GM21576 (cell line): ENCODE measurements around the gene SPDEF.

Experiments used
- ATAC-seq: cut with Tn5 transposase; IDR thresholded peaks from one replicate; pipeline ENCODE4 v1.9.1; 2021; ENCODE audit warnings: mild to moderate bottlenecking, moderate library complexity; ENCODE audit not compliant: unreplicated experiment

The SPDEF gene

GRCh38 chr6:34556031-34556471 is at the start of gene SPDEF:
Gene SPDEF, minus strand, starts transcription at chr6:34556329. Its CDS starts 11,874 bp downstream, at chr6:34544455.
- no peak for ATAC-seq

- ATAC-seq: no peak
These were observed 47.6 kb upstream of the SPDEF start for GRCh38 chr6:34603707-34604106.

GRCh38 chr6:34602318-34603111 is 46.4 kb upstream of the SPDEF start:
- no peak for ATAC-seq

- no peak for ATAC-seq
These were observed 45.6 kb upstream of the SPDEF start for GRCh38 chr6:34601706-34602105.

- no peak for ATAC-seq
These were observed 44.7 kb upstream of the SPDEF start for GRCh38 chr6:34600796-34601195.

- ATAC-seq: no peak
These were observed 44.0 kb upstream of the SPDEF start for GRCh38 chr6:34600101-34600500.

GRCh38 chr6:34598712-34599111 is 42.6 kb upstream of the SPDEF start:
- ATAC-seq: no peak

GRCh38 chr6:34597605-34598353 is 41.6 kb upstream of the SPDEF start:
- ATAC-seq: no peak

- ATAC-seq: no peak
These were observed 40.7 kb upstream of the SPDEF start for GRCh38 chr6:34596798-34597197.

GRCh38 chr6:34595332-34596184 is 39.4 kb upstream of the SPDEF start:
- ATAC-seq: no peak

GRCh38 chr6:34593701-34594100 is 37.6 kb upstream of the SPDEF start:
- ATAC-seq: no peak

GRCh38 chr6:34592208-34592952 is 36.3 kb upstream of the SPDEF start:
- ATAC-seq: no peak

- ATAC-seq: no peak
These were observed 33.6 kb upstream of the SPDEF start for GRCh38 chr6:34589691-34590090.

- no peak for ATAC-seq
These were observed 33.0 kb upstream of the SPDEF start for GRCh38 chr6:34589140-34589539.

- no peak for ATAC-seq
These were observed 31.7 kb upstream of the SPDEF start for GRCh38 chr6:34587851-34588250.

GRCh38 chr6:34587325-34587724 is 31.2 kb upstream of the SPDEF start:
- ATAC-seq: no peak

- no peak for ATAC-seq
These were observed 30.4 kb upstream of the SPDEF start for GRCh38 chr6:34586327-34587040.

- no peak for ATAC-seq
These were observed 29.5 kb upstream of the SPDEF start for GRCh38 chr6:34585512-34586061.

- no peak for ATAC-seq
These were observed 29.0 kb upstream of the SPDEF start for GRCh38 chr6:34585108-34585507.

GRCh38 chr6:34584694-34585093 is 28.6 kb upstream of the SPDEF start:
- ATAC-seq: no peak
